ENCODE data around the gene ZNF35. TPM values are rescaled to one million over a fixed set of nuclear protein-coding genes. Genes with fewer than 3 reads are reported as not detected.

Gene ZNF35
- polyA plus RNA-seq, 4 donors: 7.4 to 12.5 (median 11.4) TPM

GRCh38 chr3:44682182-44682896, 33.8 kb downstream of the ZNF35 start:
- DNase-seq (ENCODE audit: low read depth in 4 of 4, low spot score in 3 of 4): no peak

- peak; percentile 31 to 58 (median 46) for DNase-seq (ENCODE audit: low read depth in 4 of 4, low spot score in 3 of 4)
Measured at GRCh38 chr3:44685128-44685800, 36.7 kb downstream of the ZNF35 start.

GRCh38 chr3:44687898-44688297, 39.4 kb downstream of the ZNF35 start:
- no peak for DNase-seq (ENCODE audit: low read depth in 4 of 4, low spot score in 3 of 4)

Other genes starting within 250 kb of the ZNF35 start
- 10 to 100 TPM; 19.2 to 28.2 (median 24.5) TPM for gene ZNF445, start 171.1 kb upstream of the ZNF35 start, polyA plus RNA-seq (ENCODE audit: insufficient read length in 4 of 4)
- gene ZKSCAN7, start 93.5 kb upstream of the ZNF35 start, polyA plus RNA-seq (ENCODE audit: insufficient read length in 4 of 4): 10 to 100 TPM; 13.3 to 16.9 (median 16.4) TPM
- 10 to 100 TPM in 3 of 4 donors, 1 to 10 TPM in 1; 8.8 to 15.7 (median 10.9) TPM for gene ZNF660, start 63.8 kb upstream of the ZNF35 start, polyA plus RNA-seq (ENCODE audit: insufficient read length in 4 of 4)
- 10 to 100 TPM; 28.0 to 37.0 (median 34.2) TPM for gene ZNF197, start 23.7 kb upstream of the ZNF35 start, polyA plus RNA-seq (ENCODE audit: insufficient read length in 4 of 4)
- gene ZNF502, start 63.9 kb downstream of the ZNF35 start, polyA plus RNA-seq (ENCODE audit: insufficient read length in 4 of 4): 10 to 100 TPM in 3 of 4 donors, 1 to 10 TPM in 1; 8.6 to 18.0 (median 14.1) TPM
- 10 to 100 TPM; 11.6 to 12.9 (median 11.9) TPM for gene ZNF501, start 80.9 kb downstream of the ZNF35 start, polyA plus RNA-seq (ENCODE audit: insufficient read length in 4 of 4)
- 10 to 100 TPM; 49.7 to 75.7 (median 60.3) TPM for gene KIAA1143, start 112.9 kb downstream of the ZNF35 start, polyA plus RNA-seq (ENCODE audit: insufficient read length in 4 of 4)
- 10 to 100 TPM; 20.8 to 27.2 (median 25.0) TPM for gene KIF15, start 113.1 kb downstream of the ZNF35 start, polyA plus RNA-seq (ENCODE audit: insufficient read length in 4 of 4)
- gene TMEM42, start 213.2 kb downstream of the ZNF35 start, polyA plus RNA-seq (ENCODE audit: insufficient read length in 4 of 4): 10 to 100 TPM; 17.8 to 28.5 (median 27.0) TPM
- under 1 TPM in 3 of 4 donors, not detected in 1; 0.06 to 0.10 (median 0.07) TPM for gene TGM4, start 225.9 kb downstream of the ZNF35 start, polyA plus RNA-seq (ENCODE audit: insufficient read length in 4 of 4)

Data from left renal pelvis (tissue), 4 donors.